ENCODE results near the gene ZMYM3. TPM values are rescaled to one million over a fixed set of nuclear protein-coding genes. Genes with fewer than 3 reads are reported as not detected.

The ZMYM3 gene
- total and polyA plus RNA-seq, 2 experiments from 2014 or later, result 31.0 to 71.1 TPM

DNA sequence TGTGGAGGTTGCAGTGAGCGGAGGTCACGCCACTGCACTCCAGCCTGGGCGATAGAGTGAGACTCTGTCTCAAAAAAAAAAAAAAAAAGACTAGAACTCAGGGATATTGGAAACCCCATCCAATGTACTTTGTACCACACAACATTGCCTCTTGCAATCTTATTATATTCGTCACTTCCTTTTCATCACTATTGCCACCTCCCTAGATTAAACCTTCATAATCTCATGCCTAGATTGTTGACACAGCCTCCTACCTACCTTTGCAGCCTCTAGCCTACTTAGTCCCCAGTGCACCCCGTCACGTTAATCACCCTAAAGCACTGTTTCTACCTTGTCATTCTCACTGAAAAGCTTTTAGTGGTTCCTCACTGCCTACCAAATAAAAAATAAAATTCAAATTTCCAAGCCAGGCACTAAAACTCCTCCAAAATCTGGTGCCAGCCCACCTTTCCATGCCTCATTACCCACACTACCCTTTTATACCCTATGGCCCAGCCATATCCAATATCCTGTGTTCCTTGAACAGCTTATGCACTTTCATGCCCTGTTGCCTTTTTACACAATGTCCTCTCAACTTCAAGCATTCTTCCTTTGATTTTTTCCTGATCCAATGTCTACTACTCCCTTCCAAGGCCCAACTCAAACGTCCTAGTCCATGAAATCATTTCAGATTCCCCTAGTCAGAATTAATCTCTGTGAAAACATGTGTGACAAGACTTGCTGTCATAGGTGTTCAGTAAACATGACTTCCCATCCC, 54.5 kb downstream of the ZMYM3 start (continued):
- TF ChIP-seq NANOG (IDR thresholded peaks at IDR 0.05; ENCODE audit: borderline replicate concordance), result no peak
- TF ChIP-seq, protein P1, sequence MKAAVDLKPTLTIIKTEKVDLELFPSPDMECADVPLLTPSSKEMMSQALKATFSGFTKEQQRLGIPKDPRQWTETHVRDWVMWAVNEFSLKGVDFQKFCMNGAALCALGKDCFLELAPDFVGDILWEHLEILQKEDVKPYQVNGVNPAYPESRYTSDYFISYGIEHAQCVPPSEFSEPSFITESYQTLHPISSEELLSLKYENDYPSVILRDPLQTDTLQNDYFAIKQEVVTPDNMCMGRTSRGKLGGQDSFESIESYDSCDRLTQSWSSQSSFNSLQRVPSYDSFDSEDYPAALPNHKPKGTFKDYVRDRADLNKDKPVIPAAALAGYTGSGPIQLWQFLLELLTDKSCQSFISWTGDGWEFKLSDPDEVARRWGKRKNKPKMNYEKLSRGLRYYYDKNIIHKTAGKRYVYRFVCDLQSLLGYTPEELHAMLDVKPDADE (IDR thresholded peaks at IDR 0.05), result no peak
- TF ChIP-seq, protein P2, sequence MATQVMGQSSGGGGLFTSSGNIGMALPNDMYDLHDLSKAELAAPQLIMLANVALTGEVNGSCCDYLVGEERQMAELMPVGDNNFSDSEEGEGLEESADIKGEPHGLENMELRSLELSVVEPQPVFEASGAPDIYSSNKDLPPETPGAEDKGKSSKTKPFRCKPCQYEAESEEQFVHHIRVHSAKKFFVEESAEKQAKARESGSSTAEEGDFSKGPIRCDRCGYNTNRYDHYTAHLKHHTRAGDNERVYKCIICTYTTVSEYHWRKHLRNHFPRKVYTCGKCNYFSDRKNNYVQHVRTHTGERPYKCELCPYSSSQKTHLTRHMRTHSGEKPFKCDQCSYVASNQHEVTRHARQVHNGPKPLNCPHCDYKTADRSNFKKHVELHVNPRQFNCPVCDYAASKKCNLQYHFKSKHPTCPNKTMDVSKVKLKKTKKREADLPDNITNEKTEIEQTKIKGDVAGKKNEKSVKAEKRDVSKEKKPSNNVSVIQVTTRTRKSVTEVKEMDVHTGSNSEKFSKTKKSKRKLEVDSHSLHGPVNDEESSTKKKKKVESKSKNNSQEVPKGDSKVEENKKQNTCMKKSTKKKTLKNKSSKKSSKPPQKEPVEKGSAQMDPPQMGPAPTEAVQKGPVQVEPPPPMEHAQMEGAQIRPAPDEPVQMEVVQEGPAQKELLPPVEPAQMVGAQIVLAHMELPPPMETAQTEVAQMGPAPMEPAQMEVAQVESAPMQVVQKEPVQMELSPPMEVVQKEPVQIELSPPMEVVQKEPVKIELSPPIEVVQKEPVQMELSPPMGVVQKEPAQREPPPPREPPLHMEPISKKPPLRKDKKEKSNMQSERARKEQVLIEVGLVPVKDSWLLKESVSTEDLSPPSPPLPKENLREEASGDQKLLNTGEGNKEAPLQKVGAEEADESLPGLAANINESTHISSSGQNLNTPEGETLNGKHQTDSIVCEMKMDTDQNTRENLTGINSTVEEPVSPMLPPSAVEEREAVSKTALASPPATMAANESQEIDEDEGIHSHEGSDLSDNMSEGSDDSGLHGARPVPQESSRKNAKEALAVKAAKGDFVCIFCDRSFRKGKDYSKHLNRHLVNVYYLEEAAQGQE (IDR thresholded peaks at IDR 0.05; ENCODE audit: unreplicated experiment), result no peak
- TF ChIP-seq CREB1 (CRISPR knock-in tag; IDR thresholded peaks at IDR 0.05; ENCODE audit: low read depth), result no peak
- TF ChIP-seq EZH2phosphoT487 (IDR thresholded peaks at IDR 0.05; ENCODE audit: unreplicated experiment), result no peak
- TF ChIP-seq STAT1 (IDR thresholded peaks at IDR 0.05; ENCODE audit: unreplicated experiment), result no peak

DNA sequence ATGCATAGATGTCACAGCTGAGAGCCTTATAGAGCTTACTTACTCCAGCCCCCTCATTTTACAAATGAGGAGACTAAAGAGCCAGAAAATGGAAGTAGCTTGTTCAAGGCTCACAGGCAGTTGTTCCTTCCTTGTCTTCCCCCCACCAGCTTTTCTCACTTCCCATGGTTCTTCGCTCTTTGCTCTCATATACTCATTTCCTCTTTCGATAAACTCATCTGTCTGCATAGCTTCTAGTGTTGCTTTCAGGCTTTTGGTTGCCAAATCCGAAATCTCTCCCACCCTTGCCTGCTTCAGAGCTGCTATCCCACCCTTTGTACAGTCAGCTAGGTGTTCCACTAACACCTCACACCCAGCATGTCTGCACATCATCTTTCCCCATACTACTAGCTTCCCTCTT, 55.9 kb downstream of the ZMYM3 start:
- Mint-ChIP-seq H3K4me1 (peaks cover 21% of the 10 kb centered on the region), H3K36me3 (ENCODE audit: low read depth) (no peaks in the 10 kb centered on the region; the same call in 2 of the 3 replicates), H3K4me3 (no peak overlapping the region), H3K27ac (no peak overlapping the region), H3K27me3 (ENCODE audit: insufficient read depth, low read depth, poor library complexity) (no peaks in the 10 kb centered on the region), H3K9me3 (no peaks in the 10 kb centered on the region)
- no peak overlapping the region for H3K27ac ChIP-seq (ENCODE audit: low read depth)
- no peak overlapping the region for H3K4me3 ChIP-seq
- no peak overlapping the region; the same call in 1 of the 2 replicates for H2AFZ ChIP-seq
- DNase-seq (ENCODE audit: low spot score) (no peak), ATAC-seq (no peak)
- no peak overlapping the region for H3K4me2 ChIP-seq
- no peaks in the 10 kb centered on the region for H3K27me3 ChIP-seq (ENCODE audit: insufficient read depth)
- no peaks in the 10 kb centered on the region for H3K9me2 ChIP-seq (ENCODE audit: insufficient read depth)
- H3K36me3 ChIP-seq (ENCODE audit: insufficient read depth), result no peaks in the 10 kb centered on the region
- no peaks in the 10 kb centered on the region for H4K20me1 ChIP-seq (replicated peaks; ENCODE audit: insufficient read depth)
- no peaks in the 10 kb centered on the region for H3K79me2 ChIP-seq (replicated peaks; ENCODE audit: insufficient read depth)
- no peaks in the 10 kb centered on the region for H3F3A ChIP-seq (replicated peaks; ENCODE audit: low read depth)
- peaks cover 9% of the 10 kb centered on the region; the same call in 1 of the 2 replicates for H3K4me1 ChIP-seq (ENCODE audit: insufficient read depth)
- TF ChIP-seq JUNB (IDR thresholded peaks at IDR 0.05; ENCODE audit: unreplicated experiment), result no peak
- TF ChIP-seq ZNF114 (CRISPR knock-in tag; IDR thresholded peaks at IDR 0.05), result no peak
- TF ChIP-seq, protein P3, sequence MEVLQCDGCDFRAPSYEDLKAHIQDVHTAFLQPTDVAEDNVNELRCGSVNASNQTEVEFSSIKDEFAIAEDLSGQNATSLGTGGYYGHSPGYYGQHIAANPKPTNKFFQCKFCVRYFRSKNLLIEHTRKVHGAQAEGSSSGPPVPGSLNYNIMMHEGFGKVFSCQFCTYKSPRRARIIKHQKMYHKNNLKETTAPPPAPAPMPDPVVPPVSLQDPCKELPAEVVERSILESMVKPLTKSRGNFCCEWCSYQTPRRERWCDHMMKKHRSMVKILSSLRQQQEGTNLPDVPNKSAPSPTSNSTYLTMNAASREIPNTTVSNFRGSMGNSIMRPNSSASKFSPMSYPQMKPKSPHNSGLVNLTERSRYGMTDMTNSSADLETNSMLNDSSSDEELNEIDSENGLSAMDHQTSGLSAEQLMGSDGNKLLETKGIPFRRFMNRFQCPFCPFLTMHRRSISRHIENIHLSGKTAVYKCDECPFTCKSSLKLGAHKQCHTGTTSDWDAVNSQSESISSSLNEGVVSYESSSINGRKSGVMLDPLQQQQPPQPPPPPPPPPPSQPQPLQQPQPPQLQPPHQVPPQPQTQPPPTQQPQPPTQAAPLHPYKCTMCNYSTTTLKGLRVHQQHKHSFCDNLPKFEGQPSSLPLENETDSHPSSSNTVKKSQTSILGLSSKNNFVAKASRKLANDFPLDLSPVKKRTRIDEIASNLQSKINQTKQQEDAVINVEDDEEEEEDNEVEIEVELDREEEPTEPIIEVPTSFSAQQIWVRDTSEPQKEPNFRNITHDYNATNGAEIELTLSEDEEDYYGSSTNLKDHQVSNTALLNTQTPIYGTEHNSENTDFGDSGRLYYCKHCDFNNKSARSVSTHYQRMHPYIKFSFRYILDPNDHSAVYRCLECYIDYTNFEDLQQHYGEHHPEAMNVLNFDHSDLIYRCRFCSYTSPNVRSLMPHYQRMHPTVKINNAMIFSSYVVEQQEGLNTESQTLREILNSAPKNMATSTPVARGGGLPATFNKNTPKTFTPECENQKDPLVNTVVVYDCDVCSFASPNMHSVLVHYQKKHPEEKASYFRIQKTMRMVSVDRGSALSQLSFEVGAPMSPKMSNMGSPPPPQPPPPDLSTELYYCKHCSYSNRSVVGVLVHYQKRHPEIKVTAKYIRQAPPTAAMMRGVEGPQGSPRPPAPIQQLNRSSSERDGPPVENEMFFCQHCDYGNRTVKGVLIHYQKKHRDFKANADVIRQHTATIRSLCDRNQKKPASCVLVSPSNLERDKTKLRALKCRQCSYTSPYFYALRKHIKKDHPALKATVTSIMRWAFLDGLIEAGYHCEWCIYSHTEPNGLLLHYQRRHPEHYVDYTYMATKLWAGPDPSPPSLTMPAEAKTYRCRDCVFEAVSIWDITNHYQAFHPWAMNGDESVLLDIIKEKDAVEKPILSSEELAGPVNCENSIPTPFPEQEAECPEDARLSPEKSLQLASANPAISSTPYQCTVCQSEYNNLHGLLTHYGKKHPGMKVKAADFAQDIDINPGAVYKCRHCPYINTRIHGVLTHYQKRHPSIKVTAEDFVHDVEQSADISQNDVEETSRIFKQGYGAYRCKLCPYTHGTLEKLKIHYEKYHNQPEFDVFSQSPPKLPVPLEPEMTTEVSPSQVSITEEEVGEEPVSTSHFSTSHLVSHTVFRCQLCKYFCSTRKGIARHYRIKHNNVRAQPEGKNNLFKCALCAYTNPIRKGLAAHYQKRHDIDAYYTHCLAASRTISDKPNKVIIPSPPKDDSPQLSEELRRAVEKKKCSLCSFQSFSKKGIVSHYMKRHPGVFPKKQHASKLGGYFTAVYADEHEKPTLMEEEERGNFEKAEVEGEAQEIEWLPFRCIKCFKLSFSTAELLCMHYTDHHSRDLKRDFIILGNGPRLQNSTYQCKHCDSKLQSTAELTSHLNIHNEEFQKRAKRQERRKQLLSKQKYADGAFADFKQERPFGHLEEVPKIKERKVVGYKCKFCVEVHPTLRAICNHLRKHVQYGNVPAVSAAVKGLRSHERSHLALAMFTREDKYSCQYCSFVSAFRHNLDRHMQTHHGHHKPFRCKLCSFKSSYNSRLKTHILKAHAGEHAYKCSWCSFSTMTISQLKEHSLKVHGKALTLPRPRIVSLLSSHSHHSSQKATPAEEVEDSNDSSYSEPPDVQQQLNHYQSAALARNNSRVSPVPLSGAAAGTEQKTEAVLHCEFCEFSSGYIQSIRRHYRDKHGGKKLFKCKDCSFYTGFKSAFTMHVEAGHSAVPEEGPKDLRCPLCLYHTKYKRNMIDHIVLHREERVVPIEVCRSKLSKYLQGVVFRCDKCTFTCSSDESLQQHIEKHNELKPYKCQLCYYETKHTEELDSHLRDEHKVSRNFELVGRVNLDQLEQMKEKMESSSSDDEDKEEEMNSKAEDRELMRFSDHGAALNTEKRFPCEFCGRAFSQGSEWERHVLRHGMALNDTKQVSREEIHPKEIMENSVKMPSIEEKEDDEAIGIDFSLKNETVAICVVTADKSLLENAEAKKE (CRISPR knock-in tag; IDR thresholded peaks at IDR 0.05), result no peak
